Mesendoderm (in vitro differentiated cells): ENCODE measurements around the gene SH3GL3. TPM values are rescaled to one million over a fixed set of nuclear protein-coding genes. Genes with fewer than 3 reads are reported as not detected.

Source experiments
- DNase-seq: peaks from one replicate; pipeline ENCODE4 v3.0.0; 2013
- H2AK5ac ChIP-seq: 2 replicates; pipeline ENCODE4 v1.6.1; 2013; ENCODE audit warnings: low read length, inconsistent platforms
- H2BK120ac ChIP-seq: 2 replicates; pipeline ENCODE4 v1.6.1; 2013; ENCODE audit warnings: low read depth, mild to moderate bottlenecking, low read length, moderate library complexity, mixed read lengths
- H2BK15ac ChIP-seq: replicated peaks from 2 replicates; pipeline ENCODE4 v1.6.1; 2013; ENCODE audit warnings: low read depth, mild to moderate bottlenecking, moderate library complexity
- H2BK5ac ChIP-seq: 2 replicates; pipeline ENCODE4 v1.6.1; 2013; ENCODE audit warnings: low read length, inconsistent platforms
- H3K18ac ChIP-seq: 2 replicates; pipeline ENCODE4 v1.6.1; 2013; ENCODE audit warnings: mild to moderate bottlenecking, low read length, mixed read lengths
- H3K23ac ChIP-seq: one replicate; pipeline ENCODE4 v1.6.1; 2013; ENCODE audit warnings: low read length
- H3K27ac ChIP-seq: 2 replicates; pipeline ENCODE4 v1.5.1; 2013; ENCODE audit warnings: low read depth, mild to moderate bottlenecking, inconsistent platforms, low read length, moderate library complexity
- H3K27me3 ChIP-seq: 2 replicates; pipeline ENCODE4 v1.6.1; 2013; ENCODE audit warnings: low read length, control low read depth, mild to moderate bottlenecking, inconsistent platforms; ENCODE audit not compliant: insufficient read depth, poor library complexity
- H3K36me3 ChIP-seq: 2 replicates; pipeline ENCODE4 v1.6.1; 2013; ENCODE audit warnings: low read length, inconsistent platforms; ENCODE audit not compliant: control insufficient read depth, insufficient read depth
- H3K4ac ChIP-seq: one replicate; pipeline ENCODE4 v1.6.1; 2013; ENCODE audit warnings: low read depth, mild to moderate bottlenecking, low read length, moderate library complexity
- H3K4me1 ChIP-seq: 2 replicates; pipeline ENCODE4 v1.6.1; 2013; ENCODE audit warnings: low read depth, low read length, inconsistent platforms; ENCODE audit not compliant: control insufficient read depth
- H3K4me2 ChIP-seq: 2 replicates; pipeline ENCODE4 v1.6.1; 2013; ENCODE audit warnings: low read length
- H3K4me3 ChIP-seq: 2 replicates; pipeline ENCODE4 v1.5.1; 2013; ENCODE audit warnings: mild to moderate bottlenecking, low read length
- H3K56ac ChIP-seq: one replicate; pipeline ENCODE4 v1.6.1; 2013; ENCODE audit warnings: low read length
- H3K79me1 ChIP-seq: 2 replicates; pipeline ENCODE4 v1.6.1; 2013; ENCODE audit warnings: low read length, inconsistent platforms
- H3K79me2 ChIP-seq: 2 replicates; pipeline ENCODE4 v1.6.1; 2013; ENCODE audit warnings: mild to moderate bottlenecking, low read length; ENCODE audit not compliant: control insufficient read depth, insufficient read depth
- H3K9ac ChIP-seq: 2 replicates; pipeline ENCODE4 v1.6.1; 2013; ENCODE audit warnings: low read length, inconsistent platforms
- H4K5ac ChIP-seq: one replicate; pipeline ENCODE4 v1.6.1; 2013; ENCODE audit warnings: low read length
- H4K8ac ChIP-seq: one replicate; pipeline ENCODE4 v1.6.1; 2013; ENCODE audit warnings: low read depth, mild to moderate bottlenecking, control low read depth, low read length, moderate library complexity
- WGBS: extraction: QIAGEN DNeasy Blood & Tissue Kit; methylation state at CpG from one replicate; pipeline ENCODE4 v1.1.7; 2013; ENCODE audit warnings: low lambda C conversion rate, missing lambda C conversion rate; ENCODE audit not compliant: insufficient coverage; ENCODE audit errors: extremely low coverage; 5-methylcytosine and 5-hydroxymethylcytosine counted together
- polyA plus RNA-seq, 2 experiments: library from polyadenylated mRNA; stranded (reverse); fragments of 200-250 nt; gene quantifications; one replicate each; pipeline ENCODE4 v1.2.3, GENCODE V29; 2013

Gene SH3GL3, protein sequence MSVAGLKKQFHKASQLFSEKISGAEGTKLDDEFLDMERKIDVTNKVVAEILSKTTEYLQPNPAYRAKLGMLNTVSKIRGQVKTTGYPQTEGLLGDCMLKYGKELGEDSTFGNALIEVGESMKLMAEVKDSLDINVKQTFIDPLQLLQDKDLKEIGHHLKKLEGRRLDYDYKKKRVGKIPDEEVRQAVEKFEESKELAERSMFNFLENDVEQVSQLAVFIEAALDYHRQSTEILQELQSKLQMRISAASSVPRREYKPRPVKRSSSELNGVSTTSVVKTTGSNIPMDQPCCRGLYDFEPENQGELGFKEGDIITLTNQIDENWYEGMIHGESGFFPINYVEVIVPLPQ
- polyA plus RNA-seq (2013, experiment 1 of 2): 12.0 TPM
- polyA plus RNA-seq (2013, experiment 2 of 2): 12.7 TPM

DNA sequence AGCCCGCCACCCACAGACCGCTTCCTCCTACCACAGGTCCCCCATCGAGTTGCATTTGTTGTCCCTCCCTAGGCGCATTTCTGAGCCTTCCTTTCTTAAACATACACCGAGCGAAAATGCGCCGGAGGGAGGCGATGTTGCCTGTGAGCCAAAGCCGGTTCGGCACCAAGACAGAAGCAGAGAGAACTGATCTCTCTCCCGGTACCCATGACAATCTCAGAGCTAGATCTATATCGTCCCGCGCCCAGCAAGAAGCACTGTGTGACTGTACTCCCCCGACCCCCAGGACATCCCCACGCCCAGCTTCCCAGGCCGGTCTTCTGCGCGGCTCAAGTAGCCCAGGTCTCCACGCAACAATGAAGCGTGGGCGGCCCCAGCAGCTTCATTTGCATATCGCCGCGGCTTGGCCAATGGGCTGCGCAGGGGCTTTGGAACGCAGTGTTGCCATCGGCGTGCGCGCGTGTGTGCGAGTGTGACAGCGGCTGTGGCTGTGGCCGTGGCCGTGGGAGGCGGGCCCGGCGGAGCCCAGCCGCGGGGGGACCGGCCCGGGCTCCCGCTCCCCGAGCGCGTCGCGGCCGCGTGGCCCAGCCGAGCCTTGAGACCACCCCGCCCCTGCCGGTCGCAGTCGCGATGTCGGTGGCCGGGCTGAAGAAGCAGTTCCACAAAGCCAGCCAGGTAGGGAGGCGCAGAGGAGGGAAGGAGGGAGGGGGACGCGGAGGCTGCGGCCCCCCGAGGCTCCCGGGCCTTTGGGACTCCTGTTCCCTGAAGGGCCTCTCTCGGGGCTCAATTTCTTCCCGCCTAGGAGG, at the start of gene SH3GL3:
TSS of gene SH3GL3 (plus strand) at position 438 of the 806 bp plus-strand sequence. CDS start at position 631, 193 bp downstream.
- Histone ChIP-seq H4K5ac (no peak within 1 kb of the TSS), H2BK5ac (no peak within 1 kb of the TSS), H2BK15ac (no peak within 1 kb of the TSS), H3K18ac (peak within 1 kb of the TSS; percentile 23), H3K4me3 (peak within 1 kb of the TSS; percentile 49), H3K4ac (no peak within 1 kb of the TSS), H2AK5ac (no peak within 1 kb of the TSS), H3K56ac (peak within 1 kb of the TSS; percentile 89), H2BK120ac (peak within 1 kb of the TSS; percentile 16), H3K27me3 (no peaks in the 10 kb centered on the region), H3K9ac (peak within 1 kb of the TSS; percentile 76), H3K27ac (no peak within 1 kb of the TSS), H3K23ac (peak within 1 kb of the TSS; percentile 66), H3K4me2 (peak within 1 kb of the TSS; percentile 58), H3K36me3 (no peaks in the 10 kb centered on the region), H4K8ac (no peak within 1 kb of the TSS), H3K4me1 (peaks cover 8% of the 10 kb centered on the region), H3K79me1 (no peaks in the 10 kb centered on the region), H3K79me2 (no peaks in the 10 kb centered on the region)
- peak; percentile 96 for DNase-seq
- WGBS: no CpG with 5 or more reads among the region's 68 CpGs

DNA sequence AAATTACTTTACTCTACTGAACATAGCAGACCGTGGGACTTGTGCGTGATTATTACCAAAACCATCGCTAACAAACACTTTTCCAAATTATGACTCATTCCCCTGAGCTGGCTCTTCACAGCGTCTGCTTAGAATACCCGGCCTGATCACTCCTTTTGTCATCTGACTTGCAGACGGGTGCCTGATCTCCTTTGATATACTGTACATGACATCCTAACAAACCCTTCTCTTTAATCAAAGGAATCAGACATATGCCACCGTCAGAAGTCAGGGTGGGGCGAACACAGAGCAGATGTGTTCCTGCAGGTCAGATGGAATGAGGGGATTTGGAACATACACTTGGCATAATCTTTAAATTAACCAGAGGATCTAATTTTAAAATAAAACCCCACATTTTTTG, 48.5 kb upstream of the SH3GL3 start:
- H3K4me3 ChIP-seq: no peak overlapping the region
- H2BK5ac ChIP-seq: no peak overlapping the region
- no CpG with 5 or more reads among the region's 8 CpGs for WGBS
- H3K27me3 ChIP-seq: no peaks in the 10 kb centered on the region
- H3K79me1 ChIP-seq: no peaks in the 10 kb centered on the region
- H3K18ac ChIP-seq: no peak overlapping the region
- H3K9ac ChIP-seq: no peak overlapping the region
- no peak overlapping the region for H3K27ac ChIP-seq
- no peak overlapping the region for H3K4ac ChIP-seq
- H3K36me3 ChIP-seq: no peaks in the 10 kb centered on the region
- no peak overlapping the region for H3K4me2 ChIP-seq
- no peak overlapping the region for H2BK15ac ChIP-seq
- no peak overlapping the region for H2BK120ac ChIP-seq
- H3K79me2 ChIP-seq: no peaks in the 10 kb centered on the region
- no peak overlapping the region for H4K5ac ChIP-seq
- no peak overlapping the region for H3K56ac ChIP-seq
- H4K8ac ChIP-seq: no peak overlapping the region
- no peaks in the 10 kb centered on the region for H3K4me1 ChIP-seq
- H3K23ac ChIP-seq: no peak overlapping the region
- DNase-seq: no peak
- H2AK5ac ChIP-seq: no peak overlapping the region

DNA sequence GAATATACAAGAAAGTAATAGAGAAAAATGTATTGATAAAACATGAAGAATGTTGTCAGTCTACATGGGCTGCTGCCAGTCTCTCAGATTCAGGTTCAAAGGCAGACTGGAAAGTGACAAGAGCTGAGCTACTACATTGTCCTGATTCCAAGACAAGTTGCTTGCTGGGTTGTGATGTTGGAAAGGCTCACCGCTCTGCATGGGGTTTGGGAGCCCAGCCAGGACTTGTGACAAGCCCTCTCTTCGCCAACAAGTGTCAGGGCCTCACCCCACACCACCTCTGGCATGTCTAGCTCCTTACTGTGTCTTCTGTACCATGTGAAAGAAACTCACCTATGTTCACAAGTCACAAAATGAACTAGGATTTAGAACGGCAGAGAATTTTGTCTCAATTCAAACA, 43.0 kb upstream of the SH3GL3 start:
- Histone ChIP-seq H2AK5ac (no peak overlapping the region), H4K5ac (no peak overlapping the region), H3K4me2 (no peak overlapping the region), H3K4me1 (no peaks in the 10 kb centered on the region), H3K18ac (no peak overlapping the region), H3K36me3 (no peaks in the 10 kb centered on the region), H3K79me1 (no peaks in the 10 kb centered on the region), H3K4me3 (no peak overlapping the region), H3K79me2 (no peaks in the 10 kb centered on the region), H2BK120ac (no peak overlapping the region), H3K27ac (no peak overlapping the region), H2BK5ac (no peak overlapping the region), H3K27me3 (no peaks in the 10 kb centered on the region), H3K4ac (no peak overlapping the region), H3K23ac (no peak overlapping the region), H3K56ac (no peak overlapping the region), H4K8ac (no peak overlapping the region), H3K9ac (no peak overlapping the region), H2BK15ac (no peak overlapping the region)
- DNase-seq: no peak
- WGBS: no CpG with 5 or more reads among the region's 3 CpGs

DNA sequence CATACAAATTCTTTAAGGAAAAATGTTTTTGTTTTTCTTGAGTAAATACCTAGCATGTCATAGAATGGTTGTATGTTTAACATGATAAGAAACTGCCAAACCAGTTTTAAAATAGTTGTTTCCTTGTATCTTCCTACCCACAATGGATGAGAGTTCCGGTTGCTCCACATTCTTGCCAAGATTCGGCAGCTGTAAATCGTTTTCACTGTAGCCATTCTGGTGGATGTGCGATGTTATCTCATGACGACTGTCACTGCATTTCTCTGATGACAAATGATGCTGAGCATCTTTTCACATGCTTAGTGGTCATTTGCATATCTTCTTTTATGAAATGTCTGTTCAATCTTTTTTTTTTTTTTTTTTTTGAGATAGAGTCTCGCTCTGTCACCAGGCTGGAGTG, 36.6 kb upstream of the SH3GL3 start:
- Histone ChIP-seq H3K79me2 (no peaks in the 10 kb centered on the region), H2AK5ac (no peak overlapping the region), H4K8ac (no peak overlapping the region), H3K36me3 (no peaks in the 10 kb centered on the region), H3K4me2 (no peak overlapping the region), H4K5ac (no peak overlapping the region), H3K4ac (no peak overlapping the region), H2BK120ac (no peak overlapping the region), H3K56ac (no peak overlapping the region), H2BK5ac (no peak overlapping the region), H2BK15ac (no peak overlapping the region), H3K27ac (no peak overlapping the region), H3K23ac (no peak overlapping the region), H3K9ac (no peak overlapping the region), H3K27me3 (no peaks in the 10 kb centered on the region), H3K79me1 (no peaks in the 10 kb centered on the region), H3K4me1 (no peaks in the 10 kb centered on the region), H3K18ac (no peak overlapping the region), H3K4me3 (no peak overlapping the region)
- no CpG with 5 or more reads among the region's 6 CpGs for WGBS
- no peak for DNase-seq

DNA sequence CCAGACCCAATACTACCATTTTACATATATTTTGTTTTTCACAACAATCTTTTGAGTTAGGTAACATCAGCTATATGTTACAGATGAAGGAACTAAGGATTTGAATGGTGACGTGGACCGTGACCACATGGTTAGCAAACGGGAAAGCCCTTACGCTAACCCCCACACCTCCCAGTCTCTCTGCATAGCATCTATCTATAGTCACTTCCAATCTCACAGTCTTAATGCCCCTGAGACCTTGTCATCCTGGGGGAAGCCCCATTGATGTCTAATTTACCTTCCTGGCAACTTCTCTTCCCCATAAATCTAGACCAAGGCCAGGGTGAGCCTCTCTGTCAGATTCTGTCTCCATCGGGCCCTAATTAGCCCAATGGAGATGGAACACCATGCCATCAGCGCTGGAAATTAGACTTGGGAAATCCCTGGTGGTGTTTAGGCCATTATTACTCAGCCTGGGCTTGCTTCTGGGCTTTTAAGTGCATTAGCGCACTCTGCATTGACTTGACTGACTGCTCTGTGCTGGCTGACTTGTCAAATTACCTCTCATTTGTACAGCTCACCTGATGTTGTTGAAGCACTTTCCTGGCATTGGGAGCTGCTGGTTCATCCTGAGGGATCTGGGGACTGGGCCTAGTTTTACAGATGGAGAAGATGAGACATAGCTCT, 34.0 kb upstream of the SH3GL3 start:
- Histone ChIP-seq H3K56ac (no peak overlapping the region), H2BK120ac (no peak overlapping the region), H3K4me2 (no peak overlapping the region), H3K27me3 (no peaks in the 10 kb centered on the region), H2BK15ac (no peak overlapping the region), H3K9ac (no peak overlapping the region), H3K18ac (no peak overlapping the region), H3K79me2 (no peaks in the 10 kb centered on the region), H3K4me1 (no peaks in the 10 kb centered on the region), H3K4ac (no peak overlapping the region), H2AK5ac (no peak overlapping the region), H2BK5ac (no peak overlapping the region), H3K27ac (no peak overlapping the region), H3K36me3 (no peaks in the 10 kb centered on the region), H4K5ac (no peak overlapping the region), H3K4me3 (no peak overlapping the region), H3K23ac (no peak overlapping the region), H4K8ac (no peak overlapping the region), H3K79me1 (no peaks in the 10 kb centered on the region)
- DNase-seq: no peak
- no CpG with 5 or more reads among the region's 7 CpGs for WGBS
